ENCODE measurements around the gene ARL2BP.

Gene ARL2BP

DNA sequence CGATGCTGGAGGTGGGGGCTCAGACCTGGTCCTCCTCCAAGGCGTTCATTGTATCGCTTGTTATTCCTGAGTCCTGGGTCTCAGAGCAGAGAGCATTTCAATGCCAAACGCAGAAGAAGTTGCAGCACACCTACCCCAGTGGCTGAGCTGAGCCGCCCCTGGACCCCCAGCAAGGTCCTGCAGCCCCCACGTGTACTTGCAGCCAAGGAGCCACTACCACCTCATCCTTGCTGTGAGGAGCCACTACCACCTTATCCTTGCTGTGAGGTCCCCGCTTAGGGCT lies 25.9 kb downstream of the ARL2BP start:
- TF ChIP-seq YY1 (IDR thresholded peaks at IDR 0.05; ENCODE audit: low read depth) = no peak
- TF ChIP-seq RAD21 (IDR thresholded peaks at IDR 0.05; ENCODE audit: low read depth) = no peak
- TF ChIP-seq MAX (IDR thresholded peaks at IDR 0.05) = no peak

- TF ChIP-seq MAX (IDR thresholded peaks at IDR 0.05) = no peak
- TF ChIP-seq FOXM1 (IDR thresholded peaks at IDR 0.05; ENCODE audit: borderline replicate concordance, low read depth) = no peak
- no peak for TF ChIP-seq CREB1 (IDR thresholded peaks at IDR 0.05; ENCODE audit: low read depth)
- no peak for TF ChIP-seq NFIC (IDR thresholded peaks at IDR 0.05)
- no peak for TF ChIP-seq EP300 (IDR thresholded peaks at IDR 0.05; ENCODE audit: borderline replicate concordance)
- TF ChIP-seq, protein P1, sequence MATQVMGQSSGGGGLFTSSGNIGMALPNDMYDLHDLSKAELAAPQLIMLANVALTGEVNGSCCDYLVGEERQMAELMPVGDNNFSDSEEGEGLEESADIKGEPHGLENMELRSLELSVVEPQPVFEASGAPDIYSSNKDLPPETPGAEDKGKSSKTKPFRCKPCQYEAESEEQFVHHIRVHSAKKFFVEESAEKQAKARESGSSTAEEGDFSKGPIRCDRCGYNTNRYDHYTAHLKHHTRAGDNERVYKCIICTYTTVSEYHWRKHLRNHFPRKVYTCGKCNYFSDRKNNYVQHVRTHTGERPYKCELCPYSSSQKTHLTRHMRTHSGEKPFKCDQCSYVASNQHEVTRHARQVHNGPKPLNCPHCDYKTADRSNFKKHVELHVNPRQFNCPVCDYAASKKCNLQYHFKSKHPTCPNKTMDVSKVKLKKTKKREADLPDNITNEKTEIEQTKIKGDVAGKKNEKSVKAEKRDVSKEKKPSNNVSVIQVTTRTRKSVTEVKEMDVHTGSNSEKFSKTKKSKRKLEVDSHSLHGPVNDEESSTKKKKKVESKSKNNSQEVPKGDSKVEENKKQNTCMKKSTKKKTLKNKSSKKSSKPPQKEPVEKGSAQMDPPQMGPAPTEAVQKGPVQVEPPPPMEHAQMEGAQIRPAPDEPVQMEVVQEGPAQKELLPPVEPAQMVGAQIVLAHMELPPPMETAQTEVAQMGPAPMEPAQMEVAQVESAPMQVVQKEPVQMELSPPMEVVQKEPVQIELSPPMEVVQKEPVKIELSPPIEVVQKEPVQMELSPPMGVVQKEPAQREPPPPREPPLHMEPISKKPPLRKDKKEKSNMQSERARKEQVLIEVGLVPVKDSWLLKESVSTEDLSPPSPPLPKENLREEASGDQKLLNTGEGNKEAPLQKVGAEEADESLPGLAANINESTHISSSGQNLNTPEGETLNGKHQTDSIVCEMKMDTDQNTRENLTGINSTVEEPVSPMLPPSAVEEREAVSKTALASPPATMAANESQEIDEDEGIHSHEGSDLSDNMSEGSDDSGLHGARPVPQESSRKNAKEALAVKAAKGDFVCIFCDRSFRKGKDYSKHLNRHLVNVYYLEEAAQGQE (IDR thresholded peaks at IDR 0.05; ENCODE audit: low read depth) = no peak
- TF ChIP-seq, protein P2, sequence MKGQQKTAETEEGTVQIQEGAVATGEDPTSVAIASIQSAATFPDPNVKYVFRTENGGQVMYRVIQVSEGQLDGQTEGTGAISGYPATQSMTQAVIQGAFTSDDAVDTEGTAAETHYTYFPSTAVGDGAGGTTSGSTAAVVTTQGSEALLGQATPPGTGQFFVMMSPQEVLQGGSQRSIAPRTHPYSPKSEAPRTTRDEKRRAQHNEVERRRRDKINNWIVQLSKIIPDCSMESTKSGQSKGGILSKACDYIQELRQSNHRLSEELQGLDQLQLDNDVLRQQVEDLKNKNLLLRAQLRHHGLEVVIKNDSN (IDR thresholded peaks at IDR 0.05) = no peak
- no peak for TF ChIP-seq TEAD4 (IDR thresholded peaks at IDR 0.05)
- TF ChIP-seq EGR1 (IDR thresholded peaks at IDR 0.05) = no peak
- TF ChIP-seq TCF12 (IDR thresholded peaks at IDR 0.05; ENCODE audit: low read depth) = no peak
- TF ChIP-seq RAD21 (IDR thresholded peaks at IDR 0.05; ENCODE audit: low read depth) = no peak
- TF ChIP-seq YY1 (IDR thresholded peaks at IDR 0.05; ENCODE audit: low read depth) = no peak
- no peak for TF ChIP-seq ZBTB7A (IDR thresholded peaks at IDR 0.05; ENCODE audit: low read depth)
Observed at GRCh38 chr16:57271867-57272495, 26.9 kb downstream of the ARL2BP start.

DNA sequence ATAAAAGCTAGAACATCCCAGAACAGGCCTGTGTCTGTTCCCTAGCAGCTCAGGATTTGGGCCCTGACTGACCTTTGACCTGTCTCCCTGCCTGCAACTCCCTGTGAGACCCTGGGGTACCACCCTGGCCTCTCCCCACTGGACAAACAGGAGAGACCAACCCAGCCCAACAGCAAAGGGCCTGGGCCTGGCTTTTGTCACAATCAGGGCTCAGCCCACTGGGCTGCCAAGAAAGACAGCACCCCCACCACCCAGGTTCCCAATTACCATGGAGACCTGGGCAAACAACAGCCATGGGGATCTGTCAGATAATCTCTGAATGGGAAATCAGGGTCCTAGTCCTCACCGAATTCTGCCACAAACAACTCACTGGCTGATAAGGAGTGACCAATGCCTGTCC lies 28.3 kb downstream of the ARL2BP start:
- TF ChIP-seq EGR1 (IDR thresholded peaks at IDR 0.05) (no peak), CEBPB (IDR thresholded peaks at IDR 0.05) (no peak), CREB1 (IDR thresholded peaks at IDR 0.05; ENCODE audit: low read depth) (no peak), TCF12 (IDR thresholded peaks at IDR 0.05; ENCODE audit: low read depth) (no peak), NFIC (IDR thresholded peaks at IDR 0.05) (no peak), ZBTB7A (IDR thresholded peaks at IDR 0.05; ENCODE audit: low read depth) (no peak), FOXM1 (IDR thresholded peaks at IDR 0.05; ENCODE audit: borderline replicate concordance, low read depth) (no peak), TAF1 (IDR thresholded peaks at IDR 0.05; ENCODE audit: low read depth) (no peak), YY1 (IDR thresholded peaks at IDR 0.05; ENCODE audit: low read depth) (no peak), RAD21 (IDR thresholded peaks at IDR 0.05; ENCODE audit: low read depth) (no peak), EP300 (IDR thresholded peaks at IDR 0.05; ENCODE audit: borderline replicate concordance) (no peak), MAX (IDR thresholded peaks at IDR 0.05) (no peak), TEAD4 (IDR thresholded peaks at IDR 0.05) (no peak)
- TF ChIP-seq, protein P2 (IDR thresholded peaks at IDR 0.05) = no peak
- TF ChIP-seq, protein P1 (IDR thresholded peaks at IDR 0.05; ENCODE audit: low read depth) = no peak

DNA sequence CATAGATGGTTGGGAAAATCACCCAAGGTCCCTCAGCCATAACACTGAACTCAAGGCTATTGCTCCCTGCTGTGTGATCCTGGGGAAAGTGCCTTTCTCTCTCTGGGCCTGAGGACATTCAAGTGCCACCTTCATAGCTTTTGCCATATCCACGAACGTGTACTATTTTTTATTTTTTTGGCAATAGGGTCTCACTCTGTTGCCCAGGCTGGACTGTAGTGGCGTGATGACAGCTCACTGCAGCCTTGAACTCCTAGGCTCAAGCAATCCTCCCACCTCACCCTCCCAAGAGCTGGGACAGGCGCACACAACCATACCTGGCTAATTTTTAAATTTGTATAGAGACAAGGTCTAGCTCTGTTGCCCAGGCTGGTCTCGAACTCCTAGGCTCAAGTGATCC lies 28.8 kb downstream of the ARL2BP start:
- TF ChIP-seq MAX (IDR thresholded peaks at IDR 0.05) = no peak
- no peak for TF ChIP-seq RAD21 (IDR thresholded peaks at IDR 0.05; ENCODE audit: low read depth)
- TF ChIP-seq CREB1 (IDR thresholded peaks at IDR 0.05; ENCODE audit: low read depth) = no peak
- TF ChIP-seq, protein P1 (IDR thresholded peaks at IDR 0.05; ENCODE audit: low read depth) = no peak
- no peak for TF ChIP-seq TCF12 (IDR thresholded peaks at IDR 0.05; ENCODE audit: low read depth)
- TF ChIP-seq CEBPB (IDR thresholded peaks at IDR 0.05) = no peak
- TF ChIP-seq TEAD4 (IDR thresholded peaks at IDR 0.05) = no peak
- TF ChIP-seq TAF1 (IDR thresholded peaks at IDR 0.05; ENCODE audit: low read depth) = no peak
- TF ChIP-seq FOXM1 (IDR thresholded peaks at IDR 0.05; ENCODE audit: borderline replicate concordance, low read depth) = no peak
- TF ChIP-seq, protein P2 (IDR thresholded peaks at IDR 0.05) = no peak
- TF ChIP-seq NFIC (IDR thresholded peaks at IDR 0.05) = no peak
- TF ChIP-seq ZBTB7A (IDR thresholded peaks at IDR 0.05; ENCODE audit: low read depth) = no peak

Data from Ishikawa (cell line).